Body of pancreas (tissue), 4 donors: ENCODE results near the gene HOXB5.

Source experiments
- POLR2A ChIP-seq, 3 donors: fragments of 450-650 bp; IDR thresholded peaks; one replicate each; pipeline ENCODE4 v1.6.1; 2016; ENCODE audit warnings: antibody characterized with exemption in 3 of 3, mild to moderate bottlenecking in 2 of 3
- TF ChIP-seq, protein P1 (sequence below), 7 experiments: fragments of 450-650 bp in 4 of 7; fragments of 200-600 bp in 3 of 7; sonication (generic) in 3 of 7; IDR thresholded peaks; one replicate each; pipeline ENCODE4 v1.5.1; 2016 to 2019; ENCODE audit warnings: antibody characterized with exemption in 7 of 7

DNA sequence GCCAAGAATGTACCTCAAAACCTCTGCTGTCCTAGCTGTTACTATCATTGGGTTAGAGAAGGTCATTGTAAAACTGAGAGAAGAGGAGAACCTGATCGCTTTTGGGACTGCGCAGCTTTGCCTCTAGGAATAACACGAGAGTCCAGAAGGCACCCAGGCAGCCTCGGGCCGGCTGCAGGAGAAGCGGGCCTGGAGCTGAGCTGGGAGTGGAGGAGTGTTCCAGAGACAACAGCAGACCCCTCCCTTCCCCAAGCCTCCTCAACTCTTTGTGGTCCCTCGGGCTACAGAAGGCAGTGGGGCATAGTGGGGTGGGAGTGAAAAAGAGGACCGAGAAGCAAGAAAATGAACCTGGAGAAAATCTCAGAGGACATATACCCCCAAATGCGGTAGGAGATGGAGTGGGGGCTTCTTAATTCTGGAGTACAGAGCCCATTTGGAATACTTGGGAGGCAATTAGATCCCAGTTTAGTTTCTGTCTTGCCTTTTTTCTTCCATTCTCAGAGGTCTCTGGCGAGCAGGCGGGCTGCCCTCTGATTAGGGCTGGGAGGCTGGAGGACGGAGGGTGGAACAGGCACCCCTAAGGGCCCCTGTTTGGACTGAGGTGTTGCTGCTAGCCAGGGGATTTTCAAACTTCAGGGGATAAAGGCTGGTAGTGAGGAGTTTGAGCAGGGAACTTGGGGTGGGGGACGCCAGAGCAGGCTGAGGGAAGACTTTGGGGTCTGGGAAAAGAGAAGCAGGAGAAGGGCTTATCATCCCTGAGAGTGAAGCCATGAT lies 35.3 kb downstream of the HOXB5 start:
- TF ChIP-seq POLR2A (IDR thresholded peaks at IDR 0.05) = no peak
- TF ChIP-seq, protein P1, sequence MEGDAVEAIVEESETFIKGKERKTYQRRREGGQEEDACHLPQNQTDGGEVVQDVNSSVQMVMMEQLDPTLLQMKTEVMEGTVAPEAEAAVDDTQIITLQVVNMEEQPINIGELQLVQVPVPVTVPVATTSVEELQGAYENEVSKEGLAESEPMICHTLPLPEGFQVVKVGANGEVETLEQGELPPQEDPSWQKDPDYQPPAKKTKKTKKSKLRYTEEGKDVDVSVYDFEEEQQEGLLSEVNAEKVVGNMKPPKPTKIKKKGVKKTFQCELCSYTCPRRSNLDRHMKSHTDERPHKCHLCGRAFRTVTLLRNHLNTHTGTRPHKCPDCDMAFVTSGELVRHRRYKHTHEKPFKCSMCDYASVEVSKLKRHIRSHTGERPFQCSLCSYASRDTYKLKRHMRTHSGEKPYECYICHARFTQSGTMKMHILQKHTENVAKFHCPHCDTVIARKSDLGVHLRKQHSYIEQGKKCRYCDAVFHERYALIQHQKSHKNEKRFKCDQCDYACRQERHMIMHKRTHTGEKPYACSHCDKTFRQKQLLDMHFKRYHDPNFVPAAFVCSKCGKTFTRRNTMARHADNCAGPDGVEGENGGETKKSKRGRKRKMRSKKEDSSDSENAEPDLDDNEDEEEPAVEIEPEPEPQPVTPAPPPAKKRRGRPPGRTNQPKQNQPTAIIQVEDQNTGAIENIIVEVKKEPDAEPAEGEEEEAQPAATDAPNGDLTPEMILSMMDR (IDR thresholded peaks at IDR 0.05) = no peak
